Vagina (tissue), 2 donors: ENCODE measurements around the gene GCNT1.
"Not testable (repeated sequence)": the region's sequence is repeated elsewhere in the genome, so short reads cannot be mapped to it uniquely, and the experiment has no call there.

Experiments used
- CTCF ChIP-seq, 3 experiments: fragments of 450-650 bp in 2 of 3; fragments of 200-600 bp in 1 of 3; sonication (generic) in 1 of 3; IDR thresholded peaks; one replicate each; pipeline ENCODE4 v1.5.1; 2017 to 2019; ENCODE audit warnings: antibody characterized with exemption in 3 of 3, mild to moderate bottlenecking in 2 of 3, moderate library complexity in 2 of 3
- POLR2A ChIP-seq, 2 donors: fragments of 450-650 bp; IDR thresholded peaks; one replicate each; pipeline ENCODE4 v1.6.1; 2017; ENCODE audit warnings: antibody characterized with exemption in 2 of 2, mild to moderate bottlenecking in 2 of 2, moderate library complexity in 2 of 2
- POLR2AphosphoS5 ChIP-seq, 2 donors: sonication (generic); formaldehyde crosslinking; IDR thresholded peaks; one replicate each; pipeline ENCODE4 v1.9.0; 2017; ENCODE audit warnings: antibody characterized with exemption in 2 of 2, mild to moderate bottlenecking in 2 of 2, low read depth in 1 of 2; ENCODE audit not compliant: insufficient read depth in 1 of 2

- not testable (repeated sequence) for TF ChIP-seq POLR2A (IDR thresholded peaks at IDR 0.05); CTCF (IDR thresholded peaks at IDR 0.05); POLR2AphosphoS5 (IDR thresholded peaks at IDR 0.05; ENCODE audit: insufficient read depth in 1 of 2, low read depth in 1 of 2)
Measured at GRCh38 chr9:76434897-76435296, 24.1 kb upstream of the GCNT1 start.
